HepG2 (cell line): ENCODE data around the gene SHROOM1. TPM values are rescaled to one million over a fixed set of nuclear protein-coding genes. Genes with fewer than 3 reads are reported as not detected.

Experiments
- ATM ChIP-seq: fragments of 450-650 bp; IDR thresholded peaks from 2 replicates; pipeline ENCODE4 v1.7.1; 2017; ENCODE audit warnings: mild to moderate bottlenecking, borderline replicate concordance
- ELF3 ChIP-seq: IDR thresholded peaks from 2 replicates; pipeline ENCODE4 v1.6.1; 2016; ENCODE audit warnings: missing genetic modification reagents, missing compliant biosample characterization
- FOXK1 ChIP-seq: sonication (generic); formaldehyde crosslinking; IDR thresholded peaks from 2 replicates; pipeline ENCODE4 v1.4.0; 2020; ENCODE audit warnings: low read depth, missing genetic modification reagents, borderline replicate concordance
- GABPA ChIP-seq, 2 experiments: IDR thresholded peaks; 2 replicates each; pipeline ENCODE4 v1.6.1; 2011 to 2016; ENCODE audit warnings: low read depth in 2 of 2, low read length in 1 of 2, missing biosample characterization in 1 of 2, missing genetic modification characterization in 1 of 2
- IKZF4 ChIP-seq: sonication (generic); formaldehyde crosslinking; IDR thresholded peaks from 2 replicates; pipeline ENCODE4 v1.5.1; 2020; ENCODE audit warnings: borderline replicate concordance, mild to moderate bottlenecking, low read depth, missing genetic modification reagents; ENCODE audit errors: not compliant biosample characterization
- MEIS2 ChIP-seq: sonication (generic); formaldehyde crosslinking; IDR thresholded peaks from 2 replicates; pipeline ENCODE4 v1.9.0; 2021; ENCODE audit warnings: mild to moderate bottlenecking, missing genetic modification reagents
- MIER3 ChIP-seq: IDR thresholded peaks from 2 replicates; pipeline ENCODE4 v1.6.1; 2016; ENCODE audit warnings: missing compliant biosample characterization, borderline replicate concordance
- NPAS2 ChIP-seq: sonication (generic); formaldehyde crosslinking; IDR thresholded peaks from 2 replicates; pipeline ENCODE4 v1.8.0; 2022; ENCODE audit warnings: mild to moderate bottlenecking, missing genetic modification reagents, borderline replicate concordance
- ONECUT2 ChIP-seq: sonication (generic); formaldehyde crosslinking; IDR thresholded peaks from 2 replicates; pipeline ENCODE4 v1.4.0; 2020; ENCODE audit warnings: missing genetic modification reagents
- PHF5A ChIP-seq: IDR thresholded peaks from one replicate; pipeline ENCODE4 v1.6.1; 2018; ENCODE audit warnings: low read depth, missing genetic modification reagents; ENCODE audit not compliant: unreplicated experiment
- RFXANK ChIP-seq: IDR thresholded peaks from 2 replicates; pipeline ENCODE4 v1.6.1; 2016
- RFXAP ChIP-seq: sonication (generic); formaldehyde crosslinking; IDR thresholded peaks from 2 replicates; pipeline ENCODE4 v1.4.0; 2020; ENCODE audit warnings: missing genetic modification reagents, borderline replicate concordance
- SIN3B ChIP-seq: fragments of 150-350 bp; IDR thresholded peaks from 2 replicates; pipeline ENCODE4 v1.6.1; 2014; ENCODE audit warnings: low read length
- SMARCE1 ChIP-seq: fragments of 450-650 bp; IDR thresholded peaks from 2 replicates; pipeline ENCODE4 v1.6.1; 2017; ENCODE audit warnings: borderline replicate concordance
- ZBTB4 ChIP-seq: sonication (generic); formaldehyde crosslinking; IDR thresholded peaks from 2 replicates; pipeline ENCODE4 v1.4.0; 2020; ENCODE audit warnings: missing genetic modification reagents, mild to moderate bottlenecking, borderline replicate concordance
- ZFP62 ChIP-seq: sonication (generic); formaldehyde crosslinking; IDR thresholded peaks from 2 replicates; pipeline ENCODE4 v1.4.0; 2020; ENCODE audit warnings: missing genetic modification reagents
- ZFY ChIP-seq: sonication (generic); formaldehyde crosslinking; IDR thresholded peaks from 2 replicates; pipeline ENCODE4 v1.4.0; 2020; ENCODE audit warnings: missing genetic modification reagents
- ZNF441 ChIP-seq: sonication (generic); formaldehyde crosslinking; IDR thresholded peaks from 2 replicates; pipeline ENCODE4 v1.7.0; 2021; ENCODE audit warnings: missing genetic modification reagents, borderline replicate concordance
- ZNF598 ChIP-seq: sonication (generic); formaldehyde crosslinking; IDR thresholded peaks from 2 replicates; pipeline ENCODE4 v1.5.1; 2020; ENCODE audit warnings: mild to moderate bottlenecking, missing genetic modification reagents, borderline replicate concordance
- ZNF672 ChIP-seq: sonication (generic); formaldehyde crosslinking; IDR thresholded peaks from 2 replicates; pipeline ENCODE4 v1.8.1; 2022; ENCODE audit warnings: missing genetic modification reagents
- ZNF703 ChIP-seq: sonication (generic); formaldehyde crosslinking; IDR thresholded peaks from 2 replicates; pipeline ENCODE4 v1.5.1; 2020; ENCODE audit warnings: missing genetic modification reagents, mild to moderate bottlenecking, moderate library complexity, borderline replicate concordance
- ZNF773 ChIP-seq: sonication (generic); formaldehyde crosslinking; IDR thresholded peaks from 2 replicates; pipeline ENCODE4 v1.4.0; 2020; ENCODE audit warnings: missing genetic modification reagents, borderline replicate concordance
- ZSCAN20 ChIP-seq: sonication (generic); formaldehyde crosslinking; IDR thresholded peaks from 2 replicates; pipeline ENCODE4 v1.4.0; 2020; ENCODE audit warnings: missing genetic modification reagents, mild to moderate bottlenecking, borderline replicate concordance
- polyA plus RNA-seq, 8 experiments: library from polyadenylated mRNA; depleted of rRNA in 3 of 8; stranded (reverse) in 7 of 8; unstranded in 1 of 8; fragments of >200 nt; fragmentation: Illumina TruSeq in 4 of 8; extraction: Trizol in 4 of 8; gene quantifications; 2 replicates each; pipeline versions ENCODE4 v1.2.1 to v1.2.3, GENCODE V29; 2011 to 2016; ENCODE audit warnings: low read depth in 4 of 8, missing spikeins in 1 of 8, mixed read lengths in 1 of 8; ENCODE audit not compliant: insufficient read depth in 1 of 8
- total RNA-seq, 5 experiments: library from RNA; depleted of rRNA; stranded (reverse); fragments of >200 nt; fragmentation: Illumina TruSeq; extraction: Trizol; gene quantifications; 2 replicates each; pipeline ENCODE4 v1.2.3, GENCODE V29; 2016; ENCODE audit warnings: low read depth in 1 of 5
- TF ChIP-seq, protein P1 (sequence below): sonication (generic); formaldehyde crosslinking; IDR thresholded peaks from 2 replicates; pipeline ENCODE4 v1.8.1; 2022; ENCODE audit warnings: low read depth, mild to moderate bottlenecking, missing genetic modification reagents

SHROOM1 gene
- total and polyA plus RNA-seq, 2 of the 13 experiments (the other 11 are each of a cell fraction or from before 2014, with no cell fraction given): 18.2 to 25.7 TPM

DNA sequence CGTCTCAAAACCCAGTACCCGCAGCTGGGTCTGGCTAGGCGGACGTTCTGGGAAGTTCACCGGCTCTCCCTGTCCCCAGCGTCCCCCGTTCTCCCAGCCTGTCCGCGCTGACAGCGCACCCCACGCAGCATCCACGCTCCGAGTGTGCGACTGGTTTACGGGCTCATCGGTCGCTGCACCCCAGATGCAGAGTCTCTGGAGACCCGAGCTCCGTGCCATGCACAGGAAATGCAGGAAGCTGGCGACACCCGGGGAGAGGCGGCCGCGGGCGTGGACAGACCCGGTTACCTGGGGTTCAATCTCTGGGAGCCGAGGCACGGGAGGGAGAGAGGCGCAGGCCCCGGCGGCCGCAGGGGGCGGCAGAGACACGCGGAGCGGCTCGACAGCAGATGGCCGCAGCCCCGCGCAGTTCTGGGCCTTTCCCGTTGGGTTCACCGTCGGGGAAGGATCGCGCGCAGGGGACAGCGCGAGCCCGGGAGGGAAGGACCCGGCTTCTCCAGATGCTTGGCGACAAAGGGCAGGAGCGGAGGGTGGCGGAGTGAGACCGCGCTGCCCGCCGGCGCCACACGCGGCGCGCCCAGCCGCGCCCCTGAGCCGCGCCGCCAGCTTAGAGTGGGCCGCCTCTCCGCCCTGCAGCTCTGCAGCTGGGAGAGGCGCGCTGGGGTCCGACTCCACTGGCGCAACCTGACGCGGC lies 558 bp downstream of the SHROOM1 start (continued):
- TF ChIP-seq GABPA (IDR thresholded peaks at IDR 0.05; ENCODE audit: low read depth, low read length) (no peak), GABPA (CRISPR knock-in tag; IDR thresholded peaks at IDR 0.05; ENCODE audit: low read depth) (no peak), SIN3B (no peak), ZNF672 (CRISPR knock-in tag) (peak; percentile 43; the same call in 1 of the 2 replicates), ZNF703 (CRISPR knock-in tag) (peak; percentile 37; the same call in 1 of the 2 replicates), FOXK1 (CRISPR knock-in tag) (no peak), ONECUT2 (CRISPR knock-in tag) (no peak), RFXAP (CRISPR knock-in tag) (0 out of 2 replicates have a peak, but pooled peaks have one; percentile 35), IKZF4 (CRISPR knock-in tag) (no peak), ELF3 (CRISPR knock-in tag) (peak; percentile 37), PHF5A (CRISPR knock-in tag) (peak; percentile 4), RFXANK (no peak), ZNF773 (0 out of 2 replicates have a peak, but pooled peaks have one; percentile 31), ZBTB4 (CRISPR knock-in tag) (no peak), NPAS2 (no peak), ZFP62 (CRISPR knock-in tag) (no peak), ZNF441 (CRISPR knock-in tag) (peak; percentile 41; the same call in 1 of the 2 replicates), ZFY (CRISPR knock-in tag) (peak; percentile 85; the same call in 1 of the 2 replicates), ZNF598 (peak; percentile 77; the same call in 1 of the 2 replicates), SMARCE1 (no peak), MEIS2 (CRISPR knock-in tag) (no peak), ATM (no peak), ZSCAN20 (CRISPR knock-in tag) (0 out of 2 replicates have a peak, but pooled peaks have one; percentile 51), MIER3 (CRISPR knock-in tag) (no peak)
- TF ChIP-seq, protein P1, sequence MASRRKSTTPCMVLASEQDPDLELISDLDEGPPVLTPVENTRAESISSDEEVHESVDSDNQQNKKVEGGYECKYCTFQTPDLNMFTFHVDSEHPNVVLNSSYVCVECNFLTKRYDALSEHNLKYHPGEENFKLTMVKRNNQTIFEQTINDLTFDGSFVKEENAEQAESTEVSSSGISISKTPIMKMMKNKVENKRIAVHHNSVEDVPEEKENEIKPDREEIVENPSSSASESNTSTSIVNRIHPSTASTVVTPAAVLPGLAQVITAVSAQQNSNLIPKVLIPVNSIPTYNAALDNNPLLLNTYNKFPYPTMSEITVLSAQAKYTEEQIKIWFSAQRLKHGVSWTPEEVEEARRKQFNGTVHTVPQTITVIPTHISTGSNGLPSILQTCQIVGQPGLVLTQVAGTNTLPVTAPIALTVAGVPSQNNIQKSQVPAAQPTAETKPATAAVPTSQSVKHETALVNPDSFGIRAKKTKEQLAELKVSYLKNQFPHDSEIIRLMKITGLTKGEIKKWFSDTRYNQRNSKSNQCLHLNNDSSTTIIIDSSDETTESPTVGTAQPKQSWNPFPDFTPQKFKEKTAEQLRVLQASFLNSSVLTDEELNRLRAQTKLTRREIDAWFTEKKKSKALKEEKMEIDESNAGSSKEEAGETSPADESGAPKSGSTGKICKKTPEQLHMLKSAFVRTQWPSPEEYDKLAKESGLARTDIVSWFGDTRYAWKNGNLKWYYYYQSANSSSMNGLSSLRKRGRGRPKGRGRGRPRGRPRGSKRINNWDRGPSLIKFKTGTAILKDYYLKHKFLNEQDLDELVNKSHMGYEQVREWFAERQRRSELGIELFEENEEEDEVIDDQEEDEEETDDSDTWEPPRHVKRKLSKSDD (CRISPR knock-in tag): peak; percentile 40; the same call in 1 of the 2 replicates
